CD14-positive monocyte (primary cell): Measurements from ENCODE around the gene RPTOR. TPM values are rescaled to one million over a fixed set of nuclear protein-coding genes. Genes with fewer than 3 reads are reported as not detected.

Experiments used
- DNase-seq, 3 donors: peaks; one replicate each; pipeline ENCODE4 v3.0.0-alpha.2; 2011 to 2022
- H2AFZ ChIP-seq: 2 replicates; pipeline ENCODE4 v1.6.0; 2012; ENCODE audit warnings: mild to moderate bottlenecking, low read depth, low read length, inconsistent platforms; ENCODE audit not compliant: insufficient read depth, poor library complexity, severe bottlenecking
- H3K27ac ChIP-seq, 2 donors: 1 replicate in 1 of 2; 2 replicates in 1 of 2; pipeline ENCODE4 v1.5.1; 2012 to 2013; ENCODE audit warnings: low read length in 2 of 2, control low read depth in 1 of 2, inconsistent platforms in 1 of 2, low read depth in 1 of 2, mild to moderate bottlenecking in 1 of 2
- H3K27me3 ChIP-seq, 2 donors: one replicate each; pipeline versions ENCODE4 v1.6.0 to v1.6.1; 2011 to 2013; ENCODE audit warnings: low read length in 2 of 2; ENCODE audit not compliant: control insufficient read depth in 2 of 2, insufficient read depth in 2 of 2
- H3K36me3 ChIP-seq, 2 donors: replicated peaks in 1 of 2; 1 replicate in 1 of 2; 2 replicates in 1 of 2; pipeline versions ENCODE4 v1.5.1 to v1.6.1; 2012 to 2013; ENCODE audit warnings: low read length in 2 of 2, control low read depth in 1 of 2, inconsistent platforms in 1 of 2, mild to moderate bottlenecking in 1 of 2; ENCODE audit not compliant: insufficient read depth in 2 of 2, control insufficient read depth in 1 of 2
- H3K4me1 ChIP-seq, 2 donors: 1 replicate in 1 of 2; 2 replicates in 1 of 2; pipeline versions ENCODE4 v1.5.1 to v1.6.1; 2012 to 2013; ENCODE audit warnings: low read length in 2 of 2, control low read depth in 1 of 2, inconsistent platforms in 1 of 2, mild to moderate bottlenecking in 1 of 2, moderate library complexity in 1 of 2; ENCODE audit not compliant: insufficient read depth in 2 of 2, control insufficient read depth in 1 of 2
- H3K4me2 ChIP-seq: replicated peaks from 2 replicates; pipeline ENCODE3; 2012; ENCODE audit warnings: low read length, moderate library complexity, mild to moderate bottlenecking; ENCODE audit not compliant: poor library complexity, severe bottlenecking; ENCODE audit errors: extremely low read depth
- H3K4me3 ChIP-seq, 3 experiments: fragments of 200-600 bp in 1 of 3; sonication (generic) in 1 of 3; replicated peaks in 1 of 3; 1 replicate in 2 of 3; 2 replicates in 1 of 3; pipeline ENCODE4 v1.5.1; 2011 to 2013; ENCODE audit warnings: low read length in 3 of 3, mild to moderate bottlenecking in 3 of 3, control low read depth in 2 of 3, low read depth in 2 of 3, inconsistent platforms in 1 of 3, moderate library complexity in 1 of 3
- H3K79me2 ChIP-seq: 2 replicates; pipeline ENCODE4 v1.6.0; 2012; ENCODE audit warnings: mild to moderate bottlenecking, control low read depth, inconsistent platforms, low read length, moderate library complexity; ENCODE audit not compliant: insufficient read depth
- H3K9ac ChIP-seq: 2 replicates; pipeline ENCODE4 v1.6.0; 2017; ENCODE audit warnings: low read length, mild to moderate bottlenecking; ENCODE audit not compliant: insufficient read depth, poor library complexity, severe bottlenecking
- H3K9me3 ChIP-seq, 2 donors: replicated peaks in 1 of 2; 1 replicate in 1 of 2; 2 replicates in 1 of 2; pipeline versions ENCODE4 v1.5.1 to v1.6.1; 2012 to 2013; ENCODE audit warnings: low read length in 2 of 2, control low read depth in 1 of 2; ENCODE audit not compliant: control insufficient read depth in 1 of 2, insufficient read depth in 1 of 2
- H4K20me1 ChIP-seq: 2 replicates; pipeline ENCODE4 v1.6.0; 2012; ENCODE audit warnings: mild to moderate bottlenecking, low read length, control low read depth, moderate library complexity; ENCODE audit not compliant: insufficient read depth
- H3K27ac Mint-ChIP-seq, 7 donors: one replicate each; pipeline ENCODE4 v1.8.0; 2020; ENCODE audit warnings: mild to moderate bottlenecking in 7 of 7, mixed read lengths in 7 of 7, moderate library complexity in 6 of 7, inconsistent platforms in 2 of 7
- H3K27me3 Mint-ChIP-seq, 3 donors: one replicate each; pipeline ENCODE4 v1.8.0; 2021 to 2022; ENCODE audit warnings: low read depth in 3 of 3, mild to moderate bottlenecking in 3 of 3, mixed read lengths in 3 of 3, moderate library complexity in 3 of 3, inconsistent platforms in 1 of 3
- H3K36me3 Mint-ChIP-seq, 2 donors: one replicate each; pipeline ENCODE4 v1.8.0; 2020; ENCODE audit warnings: mixed read lengths in 2 of 2, inconsistent platforms in 1 of 2, mild to moderate bottlenecking in 1 of 2
- H3K4me1 Mint-ChIP-seq: one replicate; pipeline ENCODE4 v1.8.0; 2020; ENCODE audit warnings: mild to moderate bottlenecking, mixed read lengths
- H3K4me3 Mint-ChIP-seq, 2 donors: one replicate each; pipeline ENCODE4 v1.8.0; 2020; ENCODE audit warnings: mild to moderate bottlenecking in 2 of 2, mixed read lengths in 2 of 2, moderate library complexity in 1 of 2
- H3K9me3 Mint-ChIP-seq, 7 donors: one replicate each; pipeline ENCODE4 v1.8.0; 2020 to 2022; ENCODE audit warnings: mixed read lengths in 7 of 7, mild to moderate bottlenecking in 6 of 7, moderate library complexity in 6 of 7, inconsistent platforms in 2 of 7
- CTCF ChIP-seq: fragments of 200-600 bp; IDR thresholded peaks from one replicate; pipeline ENCODE4 v1.8.0; 2022; ENCODE audit warnings: antibody characterized with exemption, mild to moderate bottlenecking
- WGBS: methylation state at CpG from one replicate; pipeline ENCODE4 v1.1.5; 2013; ENCODE audit warnings: missing lambda C conversion rate; ENCODE audit not compliant: insufficient coverage; 5-methylcytosine and 5-hydroxymethylcytosine counted together
- intact Hi-C, 2 donors: fragments of 100-400 bp; cut with micrococcal nuclease; formaldehyde crosslinking; loops; one replicate each; pipeline versions ENCODE4 v1.15.0 to v1.15.1; 2023
- polyA plus RNA-seq, 3 donors: library from polyadenylated mRNA; depleted of rRNA in 1 of 3; unstranded in 2 of 3; stranded (reverse) in 1 of 3; fragments of 300-500 nt in 2 of 3; fragments of >200 nt in 1 of 3; fragmentation: Illumina TruSeq in 2 of 3; gene quantifications; 1 replicate in 2 of 3; 2 replicates in 1 of 3; pipeline ENCODE4 v1.2.3, GENCODE V29; 2012 to 2021

Gene RPTOR
- polyA plus RNA-seq, 3 donors = 1.1 to 8.7 (median 2.6) TPM

- TF ChIP-seq CTCF = no peak
- Mint-ChIP-seq H3K9me3 (no peaks in the 10 kb centered on the region), H3K36me3 (peaks cover 10 to 22% of the 10 kb centered on the region in 2 donors), H3K27me3 (no peaks in the 10 kb centered on the region), H3K27ac (no peak overlapping the region), H3K4me3 (no peak overlapping the region), H3K4me1 (no peaks in the 10 kb centered on the region)
- H3K4me2 ChIP-seq = no peak overlapping the region
- H3K36me3 ChIP-seq = peaks cover 0 to 13% of the 10 kb centered on the region in 2 donors
- no peaks in the 10 kb centered on the region for H3K9me3 ChIP-seq
- no peak overlapping the region for H3K4me3 ChIP-seq
- WGBS = 20% methylated on average over 2 of the region's 3 CpGs
- intact Hi-C loops = no loop called here
- no peak for DNase-seq
- H3K27me3 ChIP-seq = no peaks in the 10 kb centered on the region
- H3K27ac ChIP-seq = no peak overlapping the region
- no peak overlapping the region for H3K9ac ChIP-seq
- no peak overlapping the region for H2AFZ ChIP-seq
- H4K20me1 ChIP-seq = peaks cover 20% of the 10 kb centered on the region
- no peaks in the 10 kb centered on the region for H3K4me1 ChIP-seq
- peaks cover 5% of the 10 kb centered on the region for H3K79me2 ChIP-seq
Measured at GRCh38 chr17:80621997-80622357, 77.3 kb downstream of the RPTOR start.

GRCh38 chr17:80624864-80625263 is 80.2 kb downstream of the RPTOR start:
- Mint-ChIP-seq H3K4me3 (no peak overlapping the region), H3K9me3 (no peaks in the 10 kb centered on the region), H3K27me3 (no peaks in the 10 kb centered on the region), H3K4me1 (no peaks in the 10 kb centered on the region), H3K36me3 (peaks cover 16 to 25% of the 10 kb centered on the region in 2 donors), H3K27ac (peak overlapping the region in 3 of 7 donors; percentile 4 to 45 (median 19))
- intact Hi-C loops = no loop called here
- Histone ChIP-seq H3K27ac (no peak overlapping the region), H3K27me3 (no peaks in the 10 kb centered on the region), H3K36me3 (peaks cover 0 to 19% of the 10 kb centered on the region in 2 donors), H2AFZ (no peak overlapping the region), H3K4me1 (no peaks in the 10 kb centered on the region), H3K4me3 (no peak overlapping the region), H3K9me3 (no peaks in the 10 kb centered on the region), H4K20me1 (peaks cover 7% of the 10 kb centered on the region), H3K9ac (no peak overlapping the region), H3K4me2 (no peak overlapping the region), H3K79me2 (peaks cover 2% of the 10 kb centered on the region)
- no peak for DNase-seq
- 99% methylated on average over 10 of the region's 14 CpGs for WGBS
- TF ChIP-seq CTCF = no peak
